ENCODE data around the gene USH2A.

- TF ChIP-seq POLR2A (IDR thresholded peaks at IDR 0.05), result no peak
- TF ChIP-seq CTCF (IDR thresholded peaks at IDR 0.05), result no peak
These were observed 27.0 kb upstream of the USH2A start for GRCh38 chr1:216450227-216450626.
